ENCODE results near the gene NIPAL3.

Gene NIPAL3

DNA sequence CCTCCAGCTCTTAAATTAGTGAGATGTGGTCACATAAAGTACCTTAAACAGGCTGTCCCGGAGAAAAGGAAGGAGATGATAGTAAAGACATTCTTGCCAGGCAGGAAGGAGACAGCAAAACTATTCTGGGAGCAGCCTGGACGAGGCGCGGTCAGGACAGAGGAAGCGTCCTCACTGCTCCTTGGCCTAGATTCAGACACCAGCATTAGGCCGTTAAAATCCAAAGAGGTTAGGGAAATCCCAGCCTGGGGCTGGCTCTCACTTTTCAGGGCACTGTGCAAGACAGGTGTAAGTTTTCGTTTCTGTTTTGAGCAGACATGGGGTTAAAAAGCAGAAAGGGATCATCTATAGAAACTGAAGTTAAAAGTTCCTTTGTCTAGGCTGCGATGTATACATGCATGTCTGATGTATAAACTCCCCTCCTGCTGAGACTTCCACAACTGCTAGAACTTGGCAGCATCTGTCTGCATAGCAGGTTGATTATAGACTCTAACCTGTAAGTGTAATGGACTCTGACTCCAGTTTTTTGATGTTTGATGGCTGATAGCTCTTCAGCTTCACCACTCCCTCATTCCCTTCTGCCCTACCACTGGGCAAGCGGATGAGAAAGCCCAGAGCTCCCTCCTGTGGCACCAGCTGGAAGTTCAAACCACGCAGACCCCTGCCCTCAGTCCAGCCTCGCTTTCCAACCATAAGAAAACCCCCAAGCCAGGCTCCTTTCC lies 23.6 kb upstream of the NIPAL3 start:
- TF ChIP-seq CREB1 (IDR thresholded peaks at IDR 0.05; ENCODE audit: low read depth): no peak
- TF ChIP-seq RAD21 (IDR thresholded peaks at IDR 0.05; ENCODE audit: low read depth): peak; percentile 77
- TF ChIP-seq TEAD4 (IDR thresholded peaks at IDR 0.05): no peak
- no peak for TF ChIP-seq EP300 (IDR thresholded peaks at IDR 0.05; ENCODE audit: borderline replicate concordance)
- no peak for TF ChIP-seq ZBTB7A (IDR thresholded peaks at IDR 0.05; ENCODE audit: low read depth)
- TF ChIP-seq NFIC (IDR thresholded peaks at IDR 0.05): no peak
- TF ChIP-seq EGR1 (IDR thresholded peaks at IDR 0.05): no peak

DNA sequence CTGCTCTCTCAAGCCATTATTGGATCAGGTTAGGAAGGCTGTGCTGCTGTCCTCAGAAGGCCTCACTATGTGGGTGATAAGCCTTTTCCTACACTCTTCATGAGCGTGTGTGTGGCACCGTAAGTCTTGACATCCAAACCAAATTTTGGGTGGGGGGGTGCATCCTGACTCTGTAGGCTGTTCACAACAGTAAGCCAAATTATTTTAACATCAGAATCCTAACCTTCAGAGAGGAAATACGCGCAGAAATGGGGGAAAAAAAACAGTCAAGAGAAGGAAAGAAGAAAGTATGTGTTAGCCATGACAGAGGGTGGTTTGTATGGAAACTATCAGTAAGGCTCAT lies 23.0 kb upstream of the NIPAL3 start:
- TF ChIP-seq MAX (IDR thresholded peaks at IDR 0.05): no peak

- TF ChIP-seq TCF12 (IDR thresholded peaks at IDR 0.05; ENCODE audit: low read depth) (no peak), ZBTB7A (IDR thresholded peaks at IDR 0.05; ENCODE audit: low read depth) (no peak), CEBPB (IDR thresholded peaks at IDR 0.05) (no peak), TAF1 (IDR thresholded peaks at IDR 0.05; ENCODE audit: low read depth) (no peak), YY1 (IDR thresholded peaks at IDR 0.05; ENCODE audit: low read depth) (no peak), EGR1 (IDR thresholded peaks at IDR 0.05) (no peak), MAX (IDR thresholded peaks at IDR 0.05) (no peak), NFIC (IDR thresholded peaks at IDR 0.05) (no peak), TEAD4 (IDR thresholded peaks at IDR 0.05) (no peak), RAD21 (IDR thresholded peaks at IDR 0.05; ENCODE audit: low read depth) (no peak), FOXM1 (IDR thresholded peaks at IDR 0.05; ENCODE audit: borderline replicate concordance, low read depth) (no peak), EP300 (IDR thresholded peaks at IDR 0.05; ENCODE audit: borderline replicate concordance) (no peak), CREB1 (IDR thresholded peaks at IDR 0.05; ENCODE audit: low read depth) (no peak), USF1 (IDR thresholded peaks at IDR 0.05) (no peak)
- TF ChIP-seq, protein P1, sequence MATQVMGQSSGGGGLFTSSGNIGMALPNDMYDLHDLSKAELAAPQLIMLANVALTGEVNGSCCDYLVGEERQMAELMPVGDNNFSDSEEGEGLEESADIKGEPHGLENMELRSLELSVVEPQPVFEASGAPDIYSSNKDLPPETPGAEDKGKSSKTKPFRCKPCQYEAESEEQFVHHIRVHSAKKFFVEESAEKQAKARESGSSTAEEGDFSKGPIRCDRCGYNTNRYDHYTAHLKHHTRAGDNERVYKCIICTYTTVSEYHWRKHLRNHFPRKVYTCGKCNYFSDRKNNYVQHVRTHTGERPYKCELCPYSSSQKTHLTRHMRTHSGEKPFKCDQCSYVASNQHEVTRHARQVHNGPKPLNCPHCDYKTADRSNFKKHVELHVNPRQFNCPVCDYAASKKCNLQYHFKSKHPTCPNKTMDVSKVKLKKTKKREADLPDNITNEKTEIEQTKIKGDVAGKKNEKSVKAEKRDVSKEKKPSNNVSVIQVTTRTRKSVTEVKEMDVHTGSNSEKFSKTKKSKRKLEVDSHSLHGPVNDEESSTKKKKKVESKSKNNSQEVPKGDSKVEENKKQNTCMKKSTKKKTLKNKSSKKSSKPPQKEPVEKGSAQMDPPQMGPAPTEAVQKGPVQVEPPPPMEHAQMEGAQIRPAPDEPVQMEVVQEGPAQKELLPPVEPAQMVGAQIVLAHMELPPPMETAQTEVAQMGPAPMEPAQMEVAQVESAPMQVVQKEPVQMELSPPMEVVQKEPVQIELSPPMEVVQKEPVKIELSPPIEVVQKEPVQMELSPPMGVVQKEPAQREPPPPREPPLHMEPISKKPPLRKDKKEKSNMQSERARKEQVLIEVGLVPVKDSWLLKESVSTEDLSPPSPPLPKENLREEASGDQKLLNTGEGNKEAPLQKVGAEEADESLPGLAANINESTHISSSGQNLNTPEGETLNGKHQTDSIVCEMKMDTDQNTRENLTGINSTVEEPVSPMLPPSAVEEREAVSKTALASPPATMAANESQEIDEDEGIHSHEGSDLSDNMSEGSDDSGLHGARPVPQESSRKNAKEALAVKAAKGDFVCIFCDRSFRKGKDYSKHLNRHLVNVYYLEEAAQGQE (IDR thresholded peaks at IDR 0.05; ENCODE audit: low read depth): no peak
These were observed 22.5 kb upstream of the NIPAL3 start for GRCh38 chr1:24392982-24393650.

GRCh38 chr1:24393892-24394291 lies 21.7 kb upstream of the NIPAL3 start:
- TF ChIP-seq MAX (IDR thresholded peaks at IDR 0.05): no peak
- TF ChIP-seq EP300 (IDR thresholded peaks at IDR 0.05; ENCODE audit: borderline replicate concordance): no peak
- TF ChIP-seq EGR1 (IDR thresholded peaks at IDR 0.05): no peak
- no peak for TF ChIP-seq FOXM1 (IDR thresholded peaks at IDR 0.05; ENCODE audit: borderline replicate concordance, low read depth)
- no peak for TF ChIP-seq NFIC (IDR thresholded peaks at IDR 0.05)
- TF ChIP-seq TAF1 (IDR thresholded peaks at IDR 0.05; ENCODE audit: low read depth): no peak
- no peak for TF ChIP-seq RAD21 (IDR thresholded peaks at IDR 0.05; ENCODE audit: low read depth)
- TF ChIP-seq YY1 (IDR thresholded peaks at IDR 0.05; ENCODE audit: low read depth): no peak
- no peak for TF ChIP-seq USF1 (IDR thresholded peaks at IDR 0.05)
- TF ChIP-seq TCF12 (IDR thresholded peaks at IDR 0.05; ENCODE audit: low read depth): no peak
- no peak for TF ChIP-seq CREB1 (IDR thresholded peaks at IDR 0.05; ENCODE audit: low read depth)
- TF ChIP-seq ZBTB7A (IDR thresholded peaks at IDR 0.05; ENCODE audit: low read depth): no peak
- TF ChIP-seq TEAD4 (IDR thresholded peaks at IDR 0.05): no peak
- TF ChIP-seq CEBPB (IDR thresholded peaks at IDR 0.05): no peak
- TF ChIP-seq, protein P1 (IDR thresholded peaks at IDR 0.05; ENCODE audit: low read depth): no peak

DNA sequence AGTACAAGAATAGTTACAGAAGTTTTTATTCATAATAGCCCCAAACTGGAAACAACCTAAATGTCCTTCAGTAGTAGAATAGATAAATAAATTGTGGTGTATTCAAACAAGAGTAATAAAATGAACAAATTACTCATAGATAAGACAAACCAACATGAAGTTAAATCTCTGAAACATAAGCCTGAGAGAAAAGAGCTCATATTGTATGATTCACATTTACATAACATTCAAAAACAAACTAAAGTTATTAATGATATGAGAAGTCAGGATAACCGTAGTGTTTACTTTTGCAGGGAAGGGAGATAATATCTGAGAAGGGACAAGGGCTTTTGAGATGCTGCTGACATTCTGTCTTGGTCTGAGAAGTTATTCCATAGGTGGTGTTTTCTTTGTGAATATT lies 15.5 kb upstream of the NIPAL3 start:
- TF ChIP-seq RAD21 (IDR thresholded peaks at IDR 0.05; ENCODE audit: low read depth) (no peak), CEBPB (IDR thresholded peaks at IDR 0.05) (no peak)

DNA sequence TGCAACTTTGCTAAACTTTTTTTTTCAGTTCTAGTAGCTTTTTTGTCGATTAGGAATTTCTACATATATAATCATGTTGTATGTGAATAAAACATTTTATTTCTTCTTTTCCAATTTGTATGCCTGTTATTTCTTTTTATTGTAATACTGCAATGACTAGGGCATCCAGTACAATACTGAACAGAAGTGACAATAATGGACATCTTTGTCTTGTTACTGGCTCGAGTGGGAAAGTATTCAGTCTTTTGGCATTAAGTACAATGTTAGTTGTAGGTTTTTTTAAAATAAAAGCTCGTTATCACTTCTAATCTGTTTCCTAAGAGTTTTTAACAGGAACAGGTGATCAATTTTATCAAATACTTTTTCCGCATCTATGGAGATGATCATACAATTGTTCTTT lies 11.8 kb upstream of the NIPAL3 start:
- TF ChIP-seq ZBTB7A (IDR thresholded peaks at IDR 0.05; ENCODE audit: low read depth): no peak

All from Ishikawa (cell line).